H1 (cell line): ENCODE measurements around the gene DHDDS. TPM values are rescaled to one million over a fixed set of nuclear protein-coding genes. Genes with fewer than 3 reads are reported as not detected.

Source experiments
- BACH1 ChIP-seq: IDR thresholded peaks from 2 replicates; pipeline ENCODE4 v1.6.1; 2012; ENCODE audit warnings: low read length, improper control_type of control experiment
- CHD1 ChIP-seq: IDR thresholded peaks from 2 replicates; pipeline ENCODE4 v1.6.1; 2012; ENCODE audit warnings: low read depth, low read length, improper control_type of control experiment
- EZH2 ChIP-seq: fragments of 200-600 bp; sonication (generic); IDR thresholded peaks from 2 replicates; pipeline ENCODE4 v1.7.1; 2012; ENCODE audit warnings: low read depth, mild to moderate bottlenecking, moderate library complexity, low read length, inconsistent platforms; ENCODE audit not compliant: severe bottlenecking
- JUND ChIP-seq: IDR thresholded peaks from 2 replicates; pipeline ENCODE4 v1.6.1; 2011; ENCODE audit warnings: mild to moderate bottlenecking, improper control_type of control experiment, low read length
- KDM4A ChIP-seq: IDR thresholded peaks from one replicate; pipeline ENCODE4 v1.7.1; 2012; ENCODE audit warnings: low read depth, mild to moderate bottlenecking, moderate library complexity, low read length, inconsistent platforms; ENCODE audit not compliant: severe bottlenecking
- KDM5A ChIP-seq: fragments of 200-600 bp; IDR thresholded peaks from 2 replicates; pipeline ENCODE4 v1.7.1; 2012; ENCODE audit warnings: mild to moderate bottlenecking, low read length, inconsistent platforms, mixed read lengths
- POU5F1 ChIP-seq: IDR thresholded peaks from 2 replicates; pipeline ENCODE4 v1.6.1; 2011; ENCODE audit warnings: low read depth, mild to moderate bottlenecking, low read length, moderate library complexity
- RBBP5 ChIP-seq: IDR thresholded peaks from 2 replicates; pipeline ENCODE4 v1.7.1; 2012; ENCODE audit warnings: low read depth, mild to moderate bottlenecking, inconsistent platforms, low read length, moderate library complexity, borderline replicate concordance
- RNF2 ChIP-seq: fragments of 200-900, 300-1000 bp; sonication (generic); IDR thresholded peaks from 2 replicates; pipeline ENCODE4 v1.7.1; 2016; ENCODE audit warnings: borderline replicate concordance, low read depth, mild to moderate bottlenecking, antibody characterized with exemption, low read length; ENCODE audit not compliant: poor library complexity, severe bottlenecking; ENCODE audit errors: missing control alignments
- TCF12 ChIP-seq: IDR thresholded peaks from 2 replicates; pipeline ENCODE4 v1.6.1; 2011; ENCODE audit warnings: low read depth, mild to moderate bottlenecking, low read length
- ZNF274 ChIP-seq: IDR thresholded peaks from 2 replicates; pipeline ENCODE4 v1.7.0; 2012; ENCODE audit warnings: low read length, borderline replicate concordance; ENCODE audit errors: extremely low read depth
- polyA plus RNA-seq, 7 experiments: library from polyadenylated mRNA; depleted of rRNA in 3 of 7; stranded (reverse) in 5 of 7; unstranded in 2 of 7; fragments of >200 nt in 5 of 7; fragments of 200-250 nt in 2 of 7; gene quantifications; 1 replicate in 5 of 7; 2 replicates in 1 of 7; 4 replicates in 1 of 7; pipeline versions ENCODE4 v1.2.1 to v1.2.3, GENCODE V29; 2011 to 2013; ENCODE audit warnings: missing spikeins in 2 of 7, mixed read lengths in 2 of 7
- total RNA-seq: library from RNA; stranded (reverse); fragmentation: NEBNext Ultra II Directional; extraction: Animal tissue kit (Norgen Biotek cat#: 25700); gene quantifications from 2 replicates; pipeline ENCODE4 v1.2.1, GENCODE V29; 2021
- TF ChIP-seq, protein P1 (sequence below): fragments of 300-600 bp; sonication (generic); IDR thresholded peaks from 2 replicates; pipeline ENCODE4 v1.7.1; 2012; ENCODE audit warnings: low read length, moderate library complexity, mild to moderate bottlenecking, inconsistent platforms; ENCODE audit not compliant: insufficient replicate concordance

The DHDDS gene
- total and polyA plus RNA-seq, 2 of the 8 experiments (the other 6 are each of a cell fraction or from before 2014, with no cell fraction given): 28.3 to 44.6 TPM

GRCh38 chr1:26517766-26518049 is 85.6 kb downstream of the DHDDS start (continued):
- TF ChIP-seq, protein P1, sequence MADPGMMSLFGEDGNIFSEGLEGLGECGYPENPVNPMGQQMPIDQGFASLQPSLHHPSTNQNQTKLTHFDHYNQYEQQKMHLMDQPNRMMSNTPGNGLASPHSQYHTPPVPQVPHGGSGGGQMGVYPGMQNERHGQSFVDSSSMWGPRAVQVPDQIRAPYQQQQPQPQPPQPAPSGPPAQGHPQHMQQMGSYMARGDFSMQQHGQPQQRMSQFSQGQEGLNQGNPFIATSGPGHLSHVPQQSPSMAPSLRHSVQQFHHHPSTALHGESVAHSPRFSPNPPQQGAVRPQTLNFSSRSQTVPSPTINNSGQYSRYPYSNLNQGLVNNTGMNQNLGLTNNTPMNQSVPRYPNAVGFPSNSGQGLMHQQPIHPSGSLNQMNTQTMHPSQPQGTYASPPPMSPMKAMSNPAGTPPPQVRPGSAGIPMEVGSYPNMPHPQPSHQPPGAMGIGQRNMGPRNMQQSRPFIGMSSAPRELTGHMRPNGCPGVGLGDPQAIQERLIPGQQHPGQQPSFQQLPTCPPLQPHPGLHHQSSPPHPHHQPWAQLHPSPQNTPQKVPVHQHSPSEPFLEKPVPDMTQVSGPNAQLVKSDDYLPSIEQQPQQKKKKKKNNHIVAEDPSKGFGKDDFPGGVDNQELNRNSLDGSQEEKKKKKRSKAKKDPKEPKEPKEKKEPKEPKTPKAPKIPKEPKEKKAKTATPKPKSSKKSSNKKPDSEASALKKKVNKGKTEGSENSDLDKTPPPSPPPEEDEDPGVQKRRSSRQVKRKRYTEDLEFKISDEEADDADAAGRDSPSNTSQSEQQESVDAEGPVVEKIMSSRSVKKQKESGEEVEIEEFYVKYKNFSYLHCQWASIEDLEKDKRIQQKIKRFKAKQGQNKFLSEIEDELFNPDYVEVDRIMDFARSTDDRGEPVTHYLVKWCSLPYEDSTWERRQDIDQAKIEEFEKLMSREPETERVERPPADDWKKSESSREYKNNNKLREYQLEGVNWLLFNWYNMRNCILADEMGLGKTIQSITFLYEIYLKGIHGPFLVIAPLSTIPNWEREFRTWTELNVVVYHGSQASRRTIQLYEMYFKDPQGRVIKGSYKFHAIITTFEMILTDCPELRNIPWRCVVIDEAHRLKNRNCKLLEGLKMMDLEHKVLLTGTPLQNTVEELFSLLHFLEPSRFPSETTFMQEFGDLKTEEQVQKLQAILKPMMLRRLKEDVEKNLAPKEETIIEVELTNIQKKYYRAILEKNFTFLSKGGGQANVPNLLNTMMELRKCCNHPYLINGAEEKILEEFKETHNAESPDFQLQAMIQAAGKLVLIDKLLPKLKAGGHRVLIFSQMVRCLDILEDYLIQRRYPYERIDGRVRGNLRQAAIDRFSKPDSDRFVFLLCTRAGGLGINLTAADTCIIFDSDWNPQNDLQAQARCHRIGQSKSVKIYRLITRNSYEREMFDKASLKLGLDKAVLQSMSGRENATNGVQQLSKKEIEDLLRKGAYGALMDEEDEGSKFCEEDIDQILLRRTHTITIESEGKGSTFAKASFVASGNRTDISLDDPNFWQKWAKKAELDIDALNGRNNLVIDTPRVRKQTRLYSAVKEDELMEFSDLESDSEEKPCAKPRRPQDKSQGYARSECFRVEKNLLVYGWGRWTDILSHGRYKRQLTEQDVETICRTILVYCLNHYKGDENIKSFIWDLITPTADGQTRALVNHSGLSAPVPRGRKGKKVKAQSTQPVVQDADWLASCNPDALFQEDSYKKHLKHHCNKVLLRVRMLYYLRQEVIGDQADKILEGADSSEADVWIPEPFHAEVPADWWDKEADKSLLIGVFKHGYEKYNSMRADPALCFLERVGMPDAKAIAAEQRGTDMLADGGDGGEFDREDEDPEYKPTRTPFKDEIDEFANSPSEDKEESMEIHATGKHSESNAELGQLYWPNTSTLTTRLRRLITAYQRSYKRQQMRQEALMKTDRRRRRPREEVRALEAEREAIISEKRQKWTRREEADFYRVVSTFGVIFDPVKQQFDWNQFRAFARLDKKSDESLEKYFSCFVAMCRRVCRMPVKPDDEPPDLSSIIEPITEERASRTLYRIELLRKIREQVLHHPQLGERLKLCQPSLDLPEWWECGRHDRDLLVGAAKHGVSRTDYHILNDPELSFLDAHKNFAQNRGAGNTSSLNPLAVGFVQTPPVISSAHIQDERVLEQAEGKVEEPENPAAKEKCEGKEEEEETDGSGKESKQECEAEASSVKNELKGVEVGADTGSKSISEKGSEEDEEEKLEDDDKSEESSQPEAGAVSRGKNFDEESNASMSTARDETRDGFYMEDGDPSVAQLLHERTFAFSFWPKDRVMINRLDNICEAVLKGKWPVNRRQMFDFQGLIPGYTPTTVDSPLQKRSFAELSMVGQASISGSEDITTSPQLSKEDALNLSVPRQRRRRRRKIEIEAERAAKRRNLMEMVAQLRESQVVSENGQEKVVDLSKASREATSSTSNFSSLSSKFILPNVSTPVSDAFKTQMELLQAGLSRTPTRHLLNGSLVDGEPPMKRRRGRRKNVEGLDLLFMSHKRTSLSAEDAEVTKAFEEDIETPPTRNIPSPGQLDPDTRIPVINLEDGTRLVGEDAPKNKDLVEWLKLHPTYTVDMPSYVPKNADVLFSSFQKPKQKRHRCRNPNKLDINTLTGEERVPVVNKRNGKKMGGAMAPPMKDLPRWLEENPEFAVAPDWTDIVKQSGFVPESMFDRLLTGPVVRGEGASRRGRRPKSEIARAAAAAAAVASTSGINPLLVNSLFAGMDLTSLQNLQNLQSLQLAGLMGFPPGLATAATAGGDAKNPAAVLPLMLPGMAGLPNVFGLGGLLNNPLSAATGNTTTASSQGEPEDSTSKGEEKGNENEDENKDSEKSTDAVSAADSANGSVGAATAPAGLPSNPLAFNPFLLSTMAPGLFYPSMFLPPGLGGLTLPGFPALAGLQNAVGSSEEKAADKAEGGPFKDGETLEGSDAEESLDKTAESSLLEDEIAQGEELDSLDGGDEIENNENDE: no peak
- TF ChIP-seq BACH1: no peak
- no peak for TF ChIP-seq TCF12
- TF ChIP-seq KDM5A: no peak
- TF ChIP-seq ZNF274: no peak
- TF ChIP-seq POU5F1: no peak
- TF ChIP-seq KDM4A: no peak
- TF ChIP-seq JUND: no peak
- no peak for TF ChIP-seq RNF2
- TF ChIP-seq RBBP5: no peak
- TF ChIP-seq CHD1: no peak
- no peak for TF ChIP-seq EZH2
